GM13976 (cell line): ENCODE measurements around the gene ISLR.
"Not testable (repeated sequence)": the region's sequence is repeated elsewhere in the genome, so short reads cannot be mapped to it uniquely, and the experiment has no call there.

ENCODE experiments used
- DNase-seq: peaks from one replicate; pipeline ENCODE4 v3.0.0; 2012; ENCODE audit warnings: low spot score
- CTCF ChIP-seq: IDR thresholded peaks from 2 replicates; pipeline ENCODE4 v1.5.1; 2012; ENCODE audit warnings: borderline replicate concordance, mild to moderate bottlenecking; ENCODE audit not compliant: insufficient read depth; ENCODE audit errors: extremely low read depth, missing control alignments, control extremely low read depth
- in situ Hi-C: fragments of 300-500 bp; cut with MboI; formaldehyde crosslinking; loops from one replicate; pipeline ENCODE4 v1.12.0; 2022; ENCODE audit warnings: low sequenced_read_pairs, mixed read lengths, inconsistent platforms; ENCODE audit not compliant: unreplicated experiment

Gene ISLR

GRCh38 chr15:74155766-74156417, 17.6 kb upstream of the ISLR start:
- no peak for DNase-seq
- in situ Hi-C loops, result no loop called here
- no peak for TF ChIP-seq CTCF

- no peak for DNase-seq
- TF ChIP-seq CTCF, result no peak
- in situ Hi-C loops, result no loop called here
These were observed 16.7 kb upstream of the ISLR start for GRCh38 chr15:74156678-74157411.

GRCh38 chr15:74157868-74158827, 15.4 kb upstream of the ISLR start:
- no peak for TF ChIP-seq CTCF
- in situ Hi-C loops, result no loop called here
- peak; percentile 40 for DNase-seq

- DNase-seq, result peak; percentile 66
- no peak for TF ChIP-seq CTCF
- in situ Hi-C loops, result no loop called here
These were observed 14.5 kb upstream of the ISLR start for GRCh38 chr15:74158855-74159650.

- no peak for TF ChIP-seq CTCF
- no peak for DNase-seq
- in situ Hi-C loops, result no loop called here
These were observed 13.7 kb upstream of the ISLR start for GRCh38 chr15:74159773-74160172.

GRCh38 chr15:74160390-74160789, 13.1 kb upstream of the ISLR start:
- DNase-seq, in situ Hi-C loops: not testable (repeated sequence)

- DNase-seq, in situ Hi-C loops: not testable (repeated sequence)
These were observed 11.3 kb upstream of the ISLR start for GRCh38 chr15:74162195-74162536.
